ENCODE measurements around the gene CCDC190.
A peak's percentile ranks its signal among the peaks of the same experiment; 100 is the strongest.
"Not testable (repeated sequence)": the region's sequence is repeated elsewhere in the genome, so short reads cannot be mapped to it uniquely, and the experiment has no call there.

Gene CCDC190

GRCh38 chr1:162823771-162824525 lies 37.0 kb downstream of the CCDC190 start:
- peak; percentile 15 for DNase-seq

- peak; percentile 46 for DNase-seq
Measured at GRCh38 chr1:162823231-162823630, 37.7 kb downstream of the CCDC190 start.

GRCh38 chr1:162822391-162823200 lies 38.4 kb downstream of the CCDC190 start:
- DNase-seq = peak; percentile 67

GRCh38 chr1:162818666-162819065 lies 42.3 kb downstream of the CCDC190 start:
- not testable (repeated sequence) for DNase-seq

GRCh38 chr1:162818136-162818535 lies 42.8 kb downstream of the CCDC190 start:
- not testable (repeated sequence) for DNase-seq

GRCh38 chr1:162812357-162812756 lies 48.6 kb downstream of the CCDC190 start:
- DNase-seq = not testable (repeated sequence)

GRCh38 chr1:162807503-162807902 lies 53.5 kb downstream of the CCDC190 start:
- not testable (repeated sequence) for DNase-seq
